Keratinocyte (primary cell): ENCODE measurements around the gene ZNF423. TPM values are rescaled to one million over a fixed set of nuclear protein-coding genes. Genes with fewer than 3 reads are reported as not detected.

Experiments
- DNase-seq: peaks from one replicate; pipeline ENCODE4 v3.0.0-alpha.2; 2011; ENCODE audit warnings: low read depth, missing footprints, low spot score
- FAIRE-seq: peaks from 2 replicates; lab custom pipeline; 2011; peaks lifted over from hg19 to GRCh38; lab: Jason Lieb, UNC
- H2AFZ ChIP-seq: 2 replicates; pipeline ENCODE4 v1.6.0; 2012; ENCODE audit warnings: low read length, control low read depth, inconsistent platforms; ENCODE audit not compliant: control insufficient read depth
- H3K27ac ChIP-seq: 2 replicates; pipeline ENCODE4 v1.5.1; 2011; ENCODE audit warnings: low read length; ENCODE audit not compliant: control insufficient read depth, insufficient read depth
- H3K27me3 ChIP-seq: 3 replicates; pipeline ENCODE4 v1.6.0; 2011; ENCODE audit warnings: low read length; ENCODE audit not compliant: control insufficient read depth, insufficient read depth; ENCODE audit errors: extremely low read depth
- H3K36me3 ChIP-seq, 2 experiments: 2 replicates in 1 of 2; 3 replicates in 1 of 2; pipeline ENCODE4 v1.5.1; 2011; ENCODE audit warnings: low read length in 2 of 2, mild to moderate bottlenecking in 1 of 2; ENCODE audit not compliant: control insufficient read depth in 2 of 2, insufficient read depth in 2 of 2; ENCODE audit errors: extremely low read depth in 1 of 2
- H3K4me1 ChIP-seq: 3 replicates; pipeline ENCODE4 v1.5.1; 2011; ENCODE audit warnings: low read length; ENCODE audit not compliant: control insufficient read depth, insufficient read depth; ENCODE audit errors: extremely low read depth
- H3K4me2 ChIP-seq: 3 replicates; pipeline ENCODE4 v1.6.0; 2011; ENCODE audit warnings: low read depth, low read length; ENCODE audit not compliant: control insufficient read depth, insufficient read depth; ENCODE audit errors: extremely low read depth
- H3K4me3 ChIP-seq, 3 experiments: fragments of 200-600 bp in 1 of 3; sonication (generic) in 1 of 3; 2 replicates in 2 of 3; 3 replicates in 1 of 3; pipeline ENCODE4 v1.5.1; 2011 to 2016; ENCODE audit warnings: low read length in 3 of 3, mild to moderate bottlenecking in 3 of 3, control low read depth in 2 of 3, inconsistent platforms in 1 of 3, low read depth in 1 of 3, mixed read lengths in 1 of 3, mixed run types in 1 of 3, moderate library complexity in 1 of 3; ENCODE audit not compliant: control insufficient read depth in 2 of 3, insufficient read depth in 2 of 3; ENCODE audit errors: extremely low read depth in 1 of 3
- H3K79me2 ChIP-seq: 2 replicates; pipeline ENCODE4 v1.6.0; 2012; ENCODE audit warnings: low read length; ENCODE audit not compliant: control insufficient read depth, insufficient read depth
- H3K9ac ChIP-seq: 3 replicates; pipeline ENCODE4 v1.6.0; 2011; ENCODE audit warnings: low read length; ENCODE audit not compliant: control insufficient read depth, insufficient read depth; ENCODE audit errors: extremely low read depth
- H3K9me1 ChIP-seq: 3 replicates; pipeline ENCODE4 v1.6.0; 2011; ENCODE audit warnings: low read length; ENCODE audit not compliant: control insufficient read depth, insufficient read depth; ENCODE audit errors: extremely low read depth
- H3K9me3 ChIP-seq: 2 replicates; pipeline ENCODE4 v1.5.1; 2012; ENCODE audit warnings: low read depth, low read length; ENCODE audit not compliant: control insufficient read depth
- H4K20me1 ChIP-seq: 3 replicates; pipeline ENCODE4 v1.6.0; 2011; ENCODE audit warnings: low read length; ENCODE audit not compliant: control insufficient read depth, insufficient read depth; ENCODE audit errors: extremely low read depth
- CTCF ChIP-seq, 3 experiments: IDR thresholded peaks in 1 of 3; conservative IDR thresholded peaks in 1 of 3; optimal IDR thresholded peaks in 1 of 3; 2 replicates in 2 of 3; 3 replicates in 1 of 3; pipeline versions ENCODE3 to v1.5.1; 2011; ENCODE audit warnings: low read length in 3 of 3, mild to moderate bottlenecking in 3 of 3, moderate library complexity in 2 of 3, control low read depth in 1 of 3, inconsistent platforms in 1 of 3; ENCODE audit not compliant: insufficient read depth in 2 of 3; ENCODE audit errors: extremely low read depth in 1 of 3
- EZH2 ChIP-seq: IDR thresholded peaks from one replicate; pipeline ENCODE4 v1.6.1; 2012; ENCODE audit warnings: inconsistent platforms, mild to moderate bottlenecking, low read length, moderate library complexity
- dilution Hi-C: fragments of 300-500 bp; cut with MboI; formaldehyde crosslinking; loops from one replicate; pipeline ENCODE4 v1.7.0; 2020; ENCODE audit warnings: low sequenced_read_pairs; ENCODE audit not compliant: extremely low pct_ligation_motif_present
- polyA plus RNA-seq, 5 experiments: library from polyadenylated mRNA; depleted of rRNA in 3 of 5; stranded (reverse) in 3 of 5; stranded (forward) in 1 of 5; unstranded in 1 of 5; fragments of >200 nt; gene quantifications; 1 replicate in 1 of 5; 2 replicates in 3 of 5; 3 replicates in 1 of 5; pipeline versions ENCODE4 v1.2.1 to v1.2.3, GENCODE V29; 2011 to 2012; ENCODE audit warnings: missing spikeins in 2 of 5, low read depth in 1 of 5, low replicate concordance in 1 of 5

ZNF423 gene
- polyA plus RNA-seq, 1 donor (not counting 4 experiments of a cell fraction or from before 2014, with no cell fraction given): 0.05 TPM

GRCh38 chr16:49659356-49659755, 196.6 kb downstream of the ZNF423 start:
- H4K20me1 ChIP-seq: no peaks in the 10 kb centered on the region
- H3K27me3 ChIP-seq: peaks cover 3% of the 10 kb centered on the region
- FAIRE-seq (no peak), DNase-seq (no peak)
- no peaks in the 10 kb centered on the region for H3K9me1 ChIP-seq
- H3K27ac ChIP-seq: no peak overlapping the region
- H2AFZ ChIP-seq: no peak overlapping the region
- H3K9ac ChIP-seq: no peak overlapping the region
- no peak overlapping the region for H3K4me2 ChIP-seq
- dilution Hi-C loops: no loop called here
- no peaks in the 10 kb centered on the region for H3K36me3 ChIP-seq
- H3K4me1 ChIP-seq: no peaks in the 10 kb centered on the region
- no peak overlapping the region for H3K4me3 ChIP-seq
- H3K9me3 ChIP-seq: no peaks in the 10 kb centered on the region
- no peaks in the 10 kb centered on the region for H3K79me2 ChIP-seq
- TF ChIP-seq CTCF (optimal IDR thresholded peaks at IDR 0.05 in 1 of 3, IDR thresholded peaks at IDR 0.05 in 1 of 3, conservative IDR thresholded peaks at IDR 0.05 in 1 of 3; ENCODE audit: extremely low read depth in 1 of 3, insufficient read depth in 2 of 3, low read length in 3 of 3) (no peak), EZH2 (no peak)

GRCh38 chr16:49658531-49658930, 197.4 kb downstream of the ZNF423 start:
- Histone ChIP-seq H3K27ac (no peak overlapping the region), H3K9me1 (no peaks in the 10 kb centered on the region), H3K4me1 (no peaks in the 10 kb centered on the region), H3K27me3 (peaks cover 3% of the 10 kb centered on the region), H2AFZ (no peak overlapping the region), H3K9ac (no peak overlapping the region), H3K4me2 (no peak overlapping the region), H3K4me3 (no peak overlapping the region), H4K20me1 (no peaks in the 10 kb centered on the region), H3K79me2 (no peaks in the 10 kb centered on the region), H3K36me3 (no peaks in the 10 kb centered on the region), H3K9me3 (no peaks in the 10 kb centered on the region)
- no peak for TF ChIP-seq EZH2
- no peak for TF ChIP-seq CTCF (optimal IDR thresholded peaks at IDR 0.05 in 1 of 3, IDR thresholded peaks at IDR 0.05 in 1 of 3, conservative IDR thresholded peaks at IDR 0.05 in 1 of 3; ENCODE audit: extremely low read depth in 1 of 3, insufficient read depth in 2 of 3, low read length in 3 of 3)
- FAIRE-seq (no peak), DNase-seq (no peak)
- dilution Hi-C loops: no loop called here
